Astrocyte (in vitro differentiated cells and primary cell): ENCODE measurements around the gene MROH2B. TPM values are rescaled to one million over a fixed set of nuclear protein-coding genes. Genes with fewer than 3 reads are reported as not detected.

Experiments used
- DNase-seq: peaks from one replicate; pipeline ENCODE4 v3.0.0-alpha.2; 2010; ENCODE audit warnings: low read depth
- FAIRE-seq: peaks from 2 replicates; lab custom pipeline; 2011; peaks lifted over from hg19 to GRCh38; lab: Jason Lieb, UNC
- H2AFZ ChIP-seq: 2 replicates; pipeline ENCODE4 v1.6.0; 2012; ENCODE audit warnings: low read depth, low read length, inconsistent platforms
- H3K27ac ChIP-seq: 2 replicates; pipeline ENCODE4 v1.5.1; 2011; ENCODE audit warnings: low read depth, low read length, inconsistent platforms
- H3K27me3 ChIP-seq: 2 replicates; pipeline ENCODE4 v1.6.0; 2011; ENCODE audit warnings: low read length, inconsistent platforms; ENCODE audit not compliant: insufficient read depth
- H3K36me3 ChIP-seq: 2 replicates; pipeline ENCODE4 v1.5.1; 2011; ENCODE audit warnings: low read length, inconsistent platforms; ENCODE audit not compliant: insufficient read depth
- H3K4me1 ChIP-seq: 2 replicates; pipeline ENCODE4 v1.5.1; 2011; ENCODE audit warnings: low read length, inconsistent platforms; ENCODE audit not compliant: insufficient read depth
- H3K4me2 ChIP-seq: 2 replicates; pipeline ENCODE4 v1.6.0; 2012; ENCODE audit warnings: low read length, inconsistent platforms
- H3K4me3 ChIP-seq: 2 replicates; pipeline ENCODE4 v1.5.1; 2011; ENCODE audit warnings: low read depth, mild to moderate bottlenecking, low read length, inconsistent platforms; ENCODE audit not compliant: insufficient read depth
- H3K79me2 ChIP-seq: 2 replicates; pipeline ENCODE4 v1.6.0; 2012; ENCODE audit warnings: mild to moderate bottlenecking, low read length, inconsistent platforms; ENCODE audit not compliant: insufficient read depth
- H3K9ac ChIP-seq: 2 replicates; pipeline ENCODE4 v1.6.0; 2012; ENCODE audit warnings: mild to moderate bottlenecking, low read length, inconsistent platforms
- H3K9me3 ChIP-seq: 2 replicates; pipeline ENCODE4 v1.5.1; 2012; ENCODE audit warnings: low read depth, mild to moderate bottlenecking, low read length, inconsistent platforms; ENCODE audit not compliant: insufficient read depth
- H4K20me1 ChIP-seq: 2 replicates; pipeline ENCODE4 v1.6.0; 2012; ENCODE audit warnings: low read length, inconsistent platforms; ENCODE audit not compliant: insufficient read depth
- H3K27ac Mint-ChIP-seq: one replicate; pipeline ENCODE4 v1.8.0; 2021; ENCODE audit warnings: mild to moderate bottlenecking, mixed read lengths; ENCODE audit not compliant: unreplicated experiment
- H3K27me3 Mint-ChIP-seq: one replicate; pipeline ENCODE4 v1.8.0; 2021; ENCODE audit warnings: low read depth, mixed read lengths; ENCODE audit not compliant: unreplicated experiment
- H3K36me3 Mint-ChIP-seq: one replicate; pipeline ENCODE4 v1.8.0; 2021; ENCODE audit warnings: low read depth, mixed read lengths; ENCODE audit not compliant: unreplicated experiment
- H3K4me1 Mint-ChIP-seq: one replicate; pipeline ENCODE4 v1.8.0; 2021; ENCODE audit warnings: low read depth, mixed read lengths; ENCODE audit not compliant: unreplicated experiment
- H3K4me3 Mint-ChIP-seq: one replicate; pipeline ENCODE4 v1.8.0; 2021; ENCODE audit warnings: mild to moderate bottlenecking, moderate library complexity, mixed read lengths; ENCODE audit not compliant: unreplicated experiment
- H3K9me3 Mint-ChIP-seq: one replicate; pipeline ENCODE4 v1.8.0; 2021; ENCODE audit warnings: mild to moderate bottlenecking, mixed read lengths; ENCODE audit not compliant: unreplicated experiment
- EZH2 ChIP-seq: IDR thresholded peaks from 2 replicates; pipeline ENCODE4 v1.6.1; 2012; ENCODE audit warnings: mild to moderate bottlenecking, low read length, inconsistent platforms; ENCODE audit not compliant: insufficient read depth
- total RNA-seq: library from RNA; stranded (reverse); gene quantifications from 2 replicates; pipeline ENCODE4 v1.2.1, GENCODE V29; 2021
- TF ChIP-seq, protein P1 (sequence below): IDR thresholded peaks from 2 replicates; pipeline ENCODE4 v1.5.1; 2011; ENCODE audit warnings: low read depth, mild to moderate bottlenecking, inconsistent platforms, low read length, moderate library complexity; ENCODE audit not compliant: insufficient read depth

Gene MROH2B
- total RNA-seq, 1 donor from 2014 or later, result not detected

DNA sequence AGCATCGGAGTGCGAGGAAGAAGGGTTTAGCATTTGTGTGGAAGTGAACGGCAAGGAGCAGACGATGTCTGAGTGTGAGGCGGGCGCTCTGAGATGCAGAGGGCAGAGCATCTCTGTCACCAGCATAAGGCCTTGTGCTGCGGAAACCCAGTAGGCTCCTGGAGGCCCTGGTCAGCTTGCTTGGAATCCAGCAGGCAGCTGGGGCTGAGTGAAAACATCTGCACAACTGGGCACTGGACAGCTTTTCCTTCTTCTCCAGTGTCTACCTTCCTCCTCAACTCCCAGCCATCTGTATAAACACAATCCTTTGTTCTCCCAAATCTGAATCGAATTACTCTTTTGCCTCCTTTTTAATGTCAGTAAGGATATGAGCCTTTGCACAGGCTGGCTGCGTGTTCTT is 89.7 kb downstream of the MROH2B start:
- H3K27me3 Mint-ChIP-seq, result no peaks in the 10 kb centered on the region
- Histone ChIP-seq H2AFZ (no peak overlapping the region), H3K4me1 (peaks cover 21% of the 10 kb centered on the region), H4K20me1 (no peaks in the 10 kb centered on the region), H3K9ac (no peak overlapping the region), H3K79me2 (no peaks in the 10 kb centered on the region), H3K4me2 (no peak overlapping the region), H3K9me3 (no peaks in the 10 kb centered on the region), H3K27me3 (no peaks in the 10 kb centered on the region), H3K36me3 (no peaks in the 10 kb centered on the region), H3K27ac (no peak overlapping the region), H3K4me3 (no peak overlapping the region)
- H3K36me3 Mint-ChIP-seq, result no peaks in the 10 kb centered on the region
- no peak for FAIRE-seq
- H3K4me1 Mint-ChIP-seq, result peaks cover 22% of the 10 kb centered on the region
- peaks cover 1% of the 10 kb centered on the region for H3K9me3 Mint-ChIP-seq
- no peak for DNase-seq
- TF ChIP-seq, protein P1, sequence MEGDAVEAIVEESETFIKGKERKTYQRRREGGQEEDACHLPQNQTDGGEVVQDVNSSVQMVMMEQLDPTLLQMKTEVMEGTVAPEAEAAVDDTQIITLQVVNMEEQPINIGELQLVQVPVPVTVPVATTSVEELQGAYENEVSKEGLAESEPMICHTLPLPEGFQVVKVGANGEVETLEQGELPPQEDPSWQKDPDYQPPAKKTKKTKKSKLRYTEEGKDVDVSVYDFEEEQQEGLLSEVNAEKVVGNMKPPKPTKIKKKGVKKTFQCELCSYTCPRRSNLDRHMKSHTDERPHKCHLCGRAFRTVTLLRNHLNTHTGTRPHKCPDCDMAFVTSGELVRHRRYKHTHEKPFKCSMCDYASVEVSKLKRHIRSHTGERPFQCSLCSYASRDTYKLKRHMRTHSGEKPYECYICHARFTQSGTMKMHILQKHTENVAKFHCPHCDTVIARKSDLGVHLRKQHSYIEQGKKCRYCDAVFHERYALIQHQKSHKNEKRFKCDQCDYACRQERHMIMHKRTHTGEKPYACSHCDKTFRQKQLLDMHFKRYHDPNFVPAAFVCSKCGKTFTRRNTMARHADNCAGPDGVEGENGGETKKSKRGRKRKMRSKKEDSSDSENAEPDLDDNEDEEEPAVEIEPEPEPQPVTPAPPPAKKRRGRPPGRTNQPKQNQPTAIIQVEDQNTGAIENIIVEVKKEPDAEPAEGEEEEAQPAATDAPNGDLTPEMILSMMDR, result no peak
- TF ChIP-seq EZH2, result no peak
- no peak overlapping the region for H3K27ac Mint-ChIP-seq
- H3K4me3 Mint-ChIP-seq, result no peak overlapping the region

DNA sequence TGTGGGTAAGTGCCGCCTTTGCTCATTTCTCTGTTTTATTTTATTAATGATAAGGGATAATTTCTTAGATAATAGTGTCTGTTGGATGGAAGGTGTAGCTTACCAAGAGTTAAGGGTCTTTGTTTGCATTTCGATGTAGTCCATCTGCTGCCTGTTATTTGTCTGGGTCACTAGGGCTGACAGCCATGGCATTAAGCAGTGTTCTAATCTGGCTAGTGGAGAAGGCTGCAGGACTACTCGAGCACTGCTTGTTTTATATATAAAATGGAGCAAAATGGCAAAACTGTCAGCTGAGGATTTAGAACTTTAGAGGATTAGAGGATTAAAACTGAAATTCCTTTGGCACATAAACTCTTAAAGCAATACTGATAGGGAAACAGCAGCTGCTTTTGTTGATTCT is 94.3 kb downstream of the MROH2B start:
- Mint-ChIP-seq H3K4me3 (no peak overlapping the region), H3K9me3 (no peaks in the 10 kb centered on the region), H3K4me1 (no peaks in the 10 kb centered on the region), H3K27ac (no peak overlapping the region), H3K36me3 (no peaks in the 10 kb centered on the region), H3K27me3 (no peaks in the 10 kb centered on the region)
- no peaks in the 10 kb centered on the region for H3K4me1 ChIP-seq
- no peak for TF ChIP-seq EZH2
- DNase-seq (no peak), FAIRE-seq (no peak)
- no peaks in the 10 kb centered on the region for H3K79me2 ChIP-seq
- no peak overlapping the region for H3K9ac ChIP-seq
- H4K20me1 ChIP-seq, result no peaks in the 10 kb centered on the region
- H3K4me2 ChIP-seq, result no peak overlapping the region
- no peak overlapping the region for H2AFZ ChIP-seq
- no peaks in the 10 kb centered on the region for H3K36me3 ChIP-seq
- no peaks in the 10 kb centered on the region for H3K27me3 ChIP-seq
- no peak overlapping the region for H3K4me3 ChIP-seq
- no peak overlapping the region for H3K27ac ChIP-seq
- no peaks in the 10 kb centered on the region for H3K9me3 ChIP-seq

DNA sequence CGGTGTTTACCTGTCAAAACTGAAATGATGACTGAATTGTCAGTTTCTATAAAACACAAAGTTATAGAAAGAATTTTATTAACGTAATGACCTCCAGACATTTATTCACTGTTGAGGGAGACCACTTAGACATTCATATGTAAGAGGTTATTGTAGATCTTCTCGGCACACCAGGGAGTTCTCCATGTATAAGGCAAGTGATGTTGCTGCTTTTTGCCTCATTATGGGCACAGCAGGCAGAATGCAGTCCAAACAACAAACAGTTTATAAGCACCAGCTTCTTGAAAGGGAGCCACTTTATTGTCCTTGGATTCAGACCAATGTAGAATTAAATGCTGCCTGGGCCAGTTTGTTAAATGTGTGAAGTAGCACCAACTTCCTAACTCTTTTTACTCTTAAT is 95.1 kb downstream of the MROH2B start:
- no peak for FAIRE-seq
- no peak overlapping the region for H3K4me2 ChIP-seq
- H3K27ac Mint-ChIP-seq, result no peak overlapping the region

More for the DNA sequence above, 95.1 kb downstream of the MROH2B start:
- no peaks in the 10 kb centered on the region for H3K27me3 Mint-ChIP-seq
- Histone ChIP-seq H3K9ac (no peak overlapping the region), H3K4me3 (no peak overlapping the region), H3K27me3 (no peaks in the 10 kb centered on the region), H3K79me2 (no peaks in the 10 kb centered on the region), H3K36me3 (no peaks in the 10 kb centered on the region), H4K20me1 (no peaks in the 10 kb centered on the region), H3K27ac (no peak overlapping the region), H3K9me3 (no peaks in the 10 kb centered on the region), H3K4me1 (no peaks in the 10 kb centered on the region), H2AFZ (no peak overlapping the region)
- no peaks in the 10 kb centered on the region for H3K9me3 Mint-ChIP-seq
- no peak for DNase-seq
- TF ChIP-seq EZH2, result no peak
- TF ChIP-seq, protein P1, result no peak
- no peak overlapping the region for H3K4me3 Mint-ChIP-seq
- H3K36me3 Mint-ChIP-seq, result no peaks in the 10 kb centered on the region
- H3K4me1 Mint-ChIP-seq, result no peaks in the 10 kb centered on the region
